ENCODE measurements around the gene DCUN1D1.

Gene DCUN1D1

GRCh38 chr3:182935803-182936202 is 44.5 kb downstream of the DCUN1D1 start:
- no peak for DNase-seq

- no peak for DNase-seq
Observed at GRCh38 chr3:182925944-182926337, 54.4 kb downstream of the DCUN1D1 start.

GRCh38 chr3:182925330-182925943 is 54.9 kb downstream of the DCUN1D1 start:
- DNase-seq: no peak

GRCh38 chr3:182921665-182922355 is 58.5 kb downstream of the DCUN1D1 start:
- no peak for DNase-seq

GRCh38 chr3:182920515-182921084 is 59.7 kb downstream of the DCUN1D1 start:
- DNase-seq: no peak

DNA sequence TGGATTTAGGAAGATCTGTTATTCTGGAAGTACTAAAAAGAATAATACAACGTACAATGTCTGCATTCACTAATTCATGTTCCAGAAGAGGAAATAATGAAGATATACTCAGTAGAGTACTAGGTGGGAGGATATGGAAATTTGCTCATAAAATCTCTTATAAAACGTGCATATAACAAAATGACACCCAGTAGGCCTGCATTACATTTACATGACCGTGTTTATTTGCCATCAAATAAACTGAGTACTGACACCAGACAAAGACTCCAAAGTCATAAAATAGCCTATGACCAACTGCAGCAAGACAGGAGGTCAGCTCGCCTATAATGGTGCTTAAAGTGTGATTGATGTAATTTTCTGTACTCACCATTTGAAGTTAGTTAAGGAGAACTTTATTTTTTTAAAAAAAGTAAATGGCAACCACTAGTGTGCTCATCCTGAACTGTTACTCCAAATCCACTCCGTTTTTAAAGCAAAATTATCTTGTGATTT is 60.4 kb downstream of the DCUN1D1 start:
- no peak for DNase-seq

- no peak for DNase-seq
Observed at GRCh38 chr3:182917134-182917533, 63.2 kb downstream of the DCUN1D1 start.

GRCh38 chr3:182914341-182914740 is 66.0 kb downstream of the DCUN1D1 start:
- DNase-seq: no peak

- DNase-seq: no peak
Observed at GRCh38 chr3:182913889-182914288, 66.4 kb downstream of the DCUN1D1 start.

GRCh38 chr3:182912474-182912873 is 67.9 kb downstream of the DCUN1D1 start:
- DNase-seq: peak in 5 of 14 donors; percentile 7 to 17 (median 14)

- no peak for DNase-seq
Observed at GRCh38 chr3:182911782-182912111, 68.6 kb downstream of the DCUN1D1 start.

DNA sequence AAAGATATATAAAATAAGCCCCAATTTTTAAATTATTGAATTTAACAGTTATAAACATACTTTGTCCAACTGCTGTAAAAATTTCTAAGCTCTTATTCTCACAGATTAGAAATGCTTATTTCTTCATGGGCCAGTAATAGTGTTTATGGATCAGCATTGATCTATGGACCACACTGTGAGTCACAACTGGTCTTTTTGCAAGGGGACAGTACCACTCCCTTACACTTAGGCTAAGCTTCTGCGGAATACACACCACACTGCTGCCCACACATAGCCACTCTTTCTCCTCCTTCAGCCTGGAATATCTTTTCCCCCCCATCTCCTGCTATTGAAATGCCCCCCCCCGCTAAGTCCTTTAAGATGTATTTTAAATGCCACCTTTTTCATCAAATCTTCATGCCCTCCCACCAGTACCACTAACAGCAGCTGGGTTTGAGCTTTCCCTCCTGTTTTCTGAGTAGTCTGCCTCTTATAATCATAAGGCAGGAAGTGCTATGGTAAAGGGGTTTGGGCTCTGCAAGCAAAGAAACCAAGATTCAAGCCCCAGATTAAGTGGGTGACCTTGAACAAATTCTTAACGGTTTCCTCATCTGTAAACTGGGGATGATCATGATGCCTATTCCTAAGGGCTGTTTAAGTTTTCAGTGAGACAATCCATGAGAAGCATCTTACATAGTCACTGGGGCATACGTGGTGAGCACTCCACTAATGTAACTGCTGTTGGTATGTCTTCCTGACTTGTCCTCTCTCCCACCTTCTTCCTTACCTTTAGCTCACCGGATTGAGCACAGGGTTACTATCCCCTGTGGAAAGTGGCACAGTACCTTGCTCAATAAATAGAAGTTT is 69.2 kb downstream of the DCUN1D1 start:
- no peak for DNase-seq

- no peak for DNase-seq
Observed at GRCh38 chr3:182909318-182910040, 70.9 kb downstream of the DCUN1D1 start.

- no peak for DNase-seq
Observed at GRCh38 chr3:182908471-182908870, 71.9 kb downstream of the DCUN1D1 start.

DNA sequence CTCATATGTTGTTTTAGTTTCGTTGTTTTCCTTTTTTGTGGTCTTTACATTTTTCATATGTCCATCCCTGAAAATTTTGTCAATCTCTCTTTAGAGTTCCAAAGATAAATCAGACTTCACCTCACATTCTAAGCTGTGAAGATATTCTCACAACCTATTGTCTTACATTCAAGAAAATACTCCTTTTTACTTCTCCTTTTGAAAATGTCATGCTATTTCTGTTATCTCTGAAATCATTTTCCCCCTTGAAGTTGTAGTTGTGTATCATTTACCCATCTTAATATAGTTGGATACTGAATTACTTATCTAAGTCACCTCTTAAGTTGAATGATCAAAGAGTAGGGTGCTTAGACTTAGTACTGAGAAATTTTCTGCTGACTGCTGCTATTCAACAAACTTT is 74.3 kb downstream of the DCUN1D1 start:
- DNase-seq: no peak

- no peak for DNase-seq
Observed at GRCh38 chr3:182905623-182906022, 74.7 kb downstream of the DCUN1D1 start.

DNA sequence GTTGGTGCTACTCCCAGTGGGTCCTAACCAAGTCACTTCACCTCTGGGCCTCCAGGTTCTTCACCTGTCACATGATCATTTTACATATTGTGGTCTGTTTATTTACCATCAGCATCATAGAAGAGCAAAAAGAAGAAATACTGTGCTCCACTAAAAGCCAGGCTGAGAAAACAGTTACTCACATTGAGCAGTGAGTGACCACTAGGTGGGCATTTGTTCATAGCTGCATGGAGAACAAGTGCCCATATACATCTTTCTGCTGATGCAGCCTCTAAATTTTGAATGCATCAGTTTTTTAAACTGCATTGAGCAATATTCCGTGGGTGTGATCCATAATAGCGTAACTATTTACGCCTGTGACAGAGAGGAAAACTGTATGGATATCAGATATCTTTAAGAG is 76.2 kb downstream of the DCUN1D1 start:
- DNase-seq: no peak

GRCh38 chr3:182902236-182902635 is 78.1 kb downstream of the DCUN1D1 start:
- DNase-seq: no peak

DNA sequence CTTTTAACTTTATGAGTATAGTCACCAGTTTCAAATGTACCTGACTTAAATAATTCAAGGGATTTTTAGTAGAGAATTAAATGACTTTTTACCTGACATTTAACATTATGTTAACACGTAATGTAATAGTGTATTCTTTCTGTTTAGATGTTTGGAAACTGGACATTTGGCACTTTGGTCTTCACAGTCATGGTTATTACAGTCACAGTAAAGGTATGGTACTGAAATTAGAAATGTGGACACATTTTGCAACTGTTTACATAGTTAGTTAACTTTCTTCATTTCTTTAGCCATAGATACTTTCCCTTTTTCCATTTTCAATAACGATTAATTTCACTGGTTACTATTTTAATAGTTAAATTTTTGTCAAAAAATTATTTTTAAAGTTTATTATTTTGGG is 83.8 kb downstream of the DCUN1D1 start:
- DNase-seq: no peak

DNA sequence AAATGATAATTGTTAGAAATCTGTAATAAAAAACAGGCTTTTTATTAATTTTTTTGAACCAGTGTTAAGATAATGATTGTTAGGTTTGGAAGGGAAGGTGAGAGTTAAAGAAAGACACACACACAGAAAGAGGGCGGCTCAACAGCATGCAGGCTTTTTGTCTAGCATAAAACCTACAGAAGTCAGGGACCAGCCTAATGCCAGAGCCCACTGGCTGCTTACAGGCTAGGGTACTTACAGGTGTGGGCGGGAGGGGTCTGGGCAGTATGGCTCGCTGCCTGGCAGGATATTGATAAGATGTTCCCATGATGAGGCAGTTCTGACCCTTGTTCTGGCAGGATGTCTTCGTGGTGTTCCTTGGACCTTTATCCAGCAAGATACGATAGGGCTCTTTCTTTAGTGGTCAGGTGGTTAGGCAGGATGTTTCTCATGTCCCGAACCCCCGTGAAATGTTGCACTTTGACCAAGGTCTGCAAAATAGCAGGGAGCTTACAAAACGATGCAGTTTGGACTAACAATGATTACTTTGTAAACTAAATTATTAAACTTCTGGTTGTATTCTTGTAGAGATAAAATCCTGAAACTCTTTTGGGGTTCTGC is 84.7 kb downstream of the DCUN1D1 start:
- DNase-seq: no peak

DNA sequence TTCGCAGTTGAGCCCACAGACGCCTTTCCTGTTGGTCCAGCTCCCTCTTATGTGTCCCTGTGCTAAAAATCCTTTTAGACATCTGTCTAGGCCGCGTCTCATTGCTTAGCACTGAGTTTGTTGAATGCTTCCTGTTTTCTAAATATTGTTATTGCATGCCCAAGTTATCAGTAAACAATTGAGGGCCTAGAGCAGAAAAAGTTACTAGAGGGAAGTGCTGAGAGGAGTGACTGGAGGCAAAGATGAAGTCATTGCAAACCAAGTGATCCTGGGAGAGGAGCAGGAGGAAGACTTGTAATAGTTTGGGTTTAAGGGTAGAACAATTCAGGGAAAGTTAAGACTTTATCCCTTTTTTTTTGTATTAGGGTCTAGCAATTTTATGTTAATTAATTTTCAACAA is 88.1 kb downstream of the DCUN1D1 start:
- DNase-seq: no peak

DNA sequence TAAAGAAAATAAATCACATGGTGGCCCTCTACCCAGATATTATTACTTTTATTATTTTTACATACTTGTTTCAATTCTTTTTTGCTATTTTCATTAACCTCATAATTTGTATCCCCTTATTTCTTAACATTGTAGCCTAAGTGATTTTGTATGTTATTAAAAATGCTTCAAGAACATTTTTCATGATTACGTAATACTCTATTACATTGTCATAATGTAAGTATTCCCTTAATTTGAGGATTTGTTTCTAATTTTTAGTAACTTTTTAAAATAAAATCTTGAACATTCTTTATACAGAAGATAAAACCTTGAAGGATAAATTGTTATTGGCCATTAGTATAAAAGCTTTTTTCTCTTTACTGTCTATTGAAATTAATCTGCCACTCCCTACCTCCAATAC is 89.0 kb downstream of the DCUN1D1 start:
- no peak for DNase-seq

All from C1 segment of cervical spinal cord (tissue), 14 donors.